HT-29 (cell line): ENCODE data around the gene ORAI2. TPM values are rescaled to one million over a fixed set of nuclear protein-coding genes. Genes with fewer than 3 reads are reported as not detected.

ENCODE experiments used
- DNase-seq: peaks from one replicate; pipeline ENCODE4 v3.0.0-alpha.2; 2015; ENCODE audit warnings: low spot score
- total RNA-seq: library from RNA; depleted of rRNA; stranded (reverse); fragments of >200 nt; shearing (Covaris generic); gene quantifications from 2 replicates; pipeline ENCODE4 v1.2.3, GENCODE V29; 2014

The ORAI2 gene
- total RNA-seq, 1 experiment from 2014 or later = 39.8 TPM

- no peak for DNase-seq
Observed at GRCh38 chr7:102413611-102414010, 19.8 kb upstream of the ORAI2 start.

- DNase-seq = no peak
Observed at GRCh38 chr7:102415685-102416225, 17.6 kb upstream of the ORAI2 start.

DNA sequence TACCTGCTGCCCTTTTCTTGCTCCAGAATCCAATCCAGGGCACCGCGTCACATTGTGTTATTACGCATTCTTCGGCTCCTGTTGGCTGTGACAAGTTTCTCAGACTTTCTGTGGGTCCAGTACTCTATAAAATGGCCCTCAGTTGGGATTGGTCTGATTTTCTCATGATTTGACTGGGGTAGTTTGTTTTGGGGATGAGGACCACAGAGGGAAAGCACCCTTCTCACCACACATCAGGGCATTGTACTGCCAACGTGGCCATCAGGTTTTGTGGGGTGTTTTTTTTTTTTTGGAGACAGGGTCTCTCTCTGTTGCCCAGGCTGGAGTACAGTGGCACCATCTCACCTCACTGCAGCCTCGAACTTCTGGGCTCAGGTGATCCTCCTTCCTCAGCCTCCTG is 17.0 kb upstream of the ORAI2 start:
- DNase-seq = no peak

DNA sequence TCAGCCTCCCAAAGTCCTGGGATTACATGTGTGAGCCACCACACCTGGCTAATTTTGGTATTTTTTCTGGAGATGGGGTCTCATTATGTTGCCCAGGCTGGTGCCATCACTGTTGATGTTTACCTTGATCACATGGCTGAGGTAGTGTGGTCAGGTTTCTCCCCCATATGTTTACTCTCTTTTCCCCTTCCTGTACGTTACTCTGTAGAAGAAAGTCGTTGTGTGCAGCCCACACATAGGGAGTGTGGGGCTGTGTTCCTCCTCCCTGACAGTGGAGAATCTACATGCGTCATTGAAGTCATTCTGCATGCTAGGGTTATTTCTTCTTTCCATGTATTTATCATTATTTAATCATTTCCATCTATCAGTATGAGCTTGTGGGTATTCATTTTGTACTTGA is 16.3 kb upstream of the ORAI2 start:
- no peak for DNase-seq

- DNase-seq = no peak
Observed at GRCh38 chr7:102418592-102418991, 14.8 kb upstream of the ORAI2 start.

DNA sequence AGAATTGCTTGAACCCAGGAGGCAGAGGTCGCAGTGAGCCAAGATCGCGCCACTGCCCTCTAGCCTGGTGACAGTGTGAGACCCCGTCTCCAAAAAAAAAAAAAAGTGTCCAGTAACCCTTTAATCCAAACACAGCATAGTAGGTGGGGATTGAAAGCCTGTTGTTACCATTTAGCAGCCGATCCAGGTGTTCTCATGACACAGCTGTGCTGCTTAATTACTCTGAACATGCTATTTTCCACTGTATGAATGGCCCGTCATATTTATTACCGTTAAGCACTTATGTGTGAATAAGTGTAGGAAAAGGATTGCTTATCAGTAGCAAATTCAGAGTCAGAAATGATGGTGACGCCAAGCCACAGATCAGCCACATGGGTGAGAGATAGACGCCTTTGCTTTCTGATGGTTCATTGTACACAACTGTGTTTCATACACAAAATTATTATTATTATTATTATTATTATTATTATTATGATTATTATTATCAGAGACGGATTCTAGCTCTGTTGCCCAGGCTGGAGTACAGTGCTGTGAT is 11.6 kb upstream of the ORAI2 start:
- no peak for DNase-seq

- DNase-seq = no peak
Observed at GRCh38 chr7:102424129-102424551, 9.2 kb upstream of the ORAI2 start.

- no peak for DNase-seq
Observed at GRCh38 chr7:102424787-102425218, 8.6 kb upstream of the ORAI2 start.

DNA sequence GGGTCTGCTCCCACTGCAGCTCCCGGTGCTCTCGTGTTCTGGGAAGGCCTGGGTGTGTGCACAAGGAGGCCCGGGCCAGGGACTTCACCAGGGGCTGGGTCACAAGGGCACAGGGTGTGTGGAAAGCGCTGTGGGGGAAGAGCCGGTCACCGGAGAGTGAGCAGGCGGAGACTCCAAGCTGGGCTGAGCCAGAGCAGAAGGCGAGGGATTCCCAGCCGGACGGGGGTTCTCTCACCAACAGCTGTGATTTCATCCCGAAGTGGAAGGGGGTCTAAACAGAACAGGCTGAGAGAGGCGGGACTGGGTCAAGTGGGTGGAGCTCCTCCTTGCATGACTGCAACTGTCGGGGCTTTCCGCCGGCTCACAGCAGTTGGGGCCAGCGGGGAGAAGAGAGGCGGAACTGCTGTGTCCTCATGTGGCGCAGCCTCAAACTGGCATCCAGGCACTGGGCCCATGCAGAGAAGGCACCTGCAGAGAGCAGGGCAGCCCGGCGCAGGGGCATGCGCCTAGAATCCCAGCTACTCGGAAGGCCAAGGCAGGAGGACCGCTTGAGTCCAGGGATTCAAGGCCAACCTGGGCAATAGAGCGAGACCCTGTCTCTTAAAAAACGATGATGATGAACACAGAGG is 7.6 kb upstream of the ORAI2 start:
- DNase-seq = no peak

DNA sequence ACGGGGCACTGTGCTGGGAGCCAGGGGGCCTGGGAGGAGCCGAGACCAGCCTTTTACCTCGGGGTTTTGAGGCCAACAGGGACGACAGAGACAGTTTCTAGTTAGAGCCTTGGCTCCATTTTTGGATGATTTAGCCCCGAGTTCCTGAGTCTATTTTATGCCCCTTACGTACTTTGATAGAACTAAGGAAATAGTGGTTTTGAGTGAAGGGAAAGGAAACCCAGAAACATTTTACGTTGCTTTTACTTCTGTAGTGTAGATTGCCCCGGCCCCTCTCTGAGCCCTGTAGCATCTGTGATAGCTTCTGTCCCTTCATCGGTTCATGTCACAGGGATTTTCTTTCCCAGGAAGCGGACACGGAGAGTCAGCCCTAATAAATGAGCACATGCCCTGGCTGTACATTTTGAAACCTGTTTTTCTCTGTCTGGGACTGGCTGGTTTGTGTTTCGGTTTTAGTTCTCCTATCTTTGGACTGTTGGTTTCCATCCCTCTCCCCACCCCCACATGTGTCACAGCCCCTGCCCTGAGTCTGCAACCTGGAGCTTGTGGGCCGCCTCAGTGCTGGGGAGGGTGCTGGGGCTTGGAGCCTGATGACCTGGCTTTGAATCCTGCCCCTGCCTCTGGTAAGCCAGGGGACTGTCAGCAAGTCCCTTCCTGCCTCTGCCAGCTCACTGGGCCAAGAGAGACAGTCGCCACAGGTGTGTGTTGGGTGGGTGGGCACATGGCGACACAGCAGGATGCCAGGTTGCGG is 6.9 kb upstream of the ORAI2 start:
- no peak for DNase-seq

- DNase-seq = no peak
Observed at GRCh38 chr7:102427019-102427405, 6.4 kb upstream of the ORAI2 start.

- no peak for DNase-seq
Observed at GRCh38 chr7:102429141-102429899, 4.1 kb upstream of the ORAI2 start.

DNA sequence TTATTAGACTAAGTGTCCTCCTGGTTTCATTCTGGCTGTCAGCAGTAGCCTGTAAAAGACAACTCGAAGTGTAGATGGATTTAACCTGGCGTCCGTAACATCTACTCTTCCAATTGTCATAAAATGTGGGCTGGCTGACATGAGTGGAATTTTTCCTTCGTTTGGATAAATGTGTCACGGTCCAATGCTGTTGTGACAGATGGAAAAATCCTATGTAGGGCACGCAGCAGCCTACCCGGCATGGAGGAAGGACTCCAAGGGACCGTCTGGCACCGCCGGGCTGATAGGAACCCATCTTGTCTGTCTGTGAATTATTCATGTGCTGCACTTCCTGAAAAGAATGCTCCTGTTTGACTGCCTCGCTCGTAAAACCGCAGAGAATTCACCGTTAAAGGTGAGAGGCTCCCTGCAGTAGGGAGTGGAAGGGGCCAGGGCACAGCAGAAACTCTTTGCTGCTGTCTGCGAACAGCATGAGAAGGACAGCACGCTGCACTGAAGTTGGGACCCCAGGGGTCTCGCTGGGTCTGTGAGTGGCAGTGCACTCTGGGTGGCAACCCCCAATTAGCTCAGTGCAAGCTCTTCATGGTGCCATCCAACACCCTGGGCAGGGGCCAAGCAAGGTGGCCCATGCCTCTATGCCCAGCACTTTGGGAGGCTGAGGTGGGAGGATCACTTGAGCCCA is 1.6 kb upstream of the ORAI2 start:
- peak; percentile 86 for DNase-seq

GRCh38 chr7:102432442-102433218 is 745 bp upstream of the ORAI2 start:
- no peak for DNase-seq

- DNase-seq = no peak
Observed at GRCh38 chr7:102434039-102434486, 688 bp downstream of the ORAI2 start.

DNA sequence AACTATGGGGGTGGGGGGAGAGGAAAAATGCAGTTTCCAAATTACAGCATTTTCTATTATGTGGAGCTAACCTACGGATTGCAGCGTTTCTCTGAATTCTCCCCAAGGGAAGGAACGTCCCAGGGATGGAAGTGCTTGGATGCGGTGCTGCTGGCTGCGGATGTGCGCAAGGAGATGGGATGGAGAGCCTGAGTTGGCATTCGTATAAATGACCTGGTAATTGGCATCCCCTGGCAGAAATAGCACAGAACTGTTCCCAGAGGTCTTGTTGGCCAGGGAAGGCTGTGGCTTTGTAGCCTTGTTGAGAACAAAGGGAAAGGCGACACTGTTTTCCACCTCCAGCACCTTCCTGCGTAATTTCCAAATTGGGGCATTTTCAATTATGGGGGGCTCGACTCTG is 2.7 kb downstream of the ORAI2 start:
- DNase-seq = no peak

DNA sequence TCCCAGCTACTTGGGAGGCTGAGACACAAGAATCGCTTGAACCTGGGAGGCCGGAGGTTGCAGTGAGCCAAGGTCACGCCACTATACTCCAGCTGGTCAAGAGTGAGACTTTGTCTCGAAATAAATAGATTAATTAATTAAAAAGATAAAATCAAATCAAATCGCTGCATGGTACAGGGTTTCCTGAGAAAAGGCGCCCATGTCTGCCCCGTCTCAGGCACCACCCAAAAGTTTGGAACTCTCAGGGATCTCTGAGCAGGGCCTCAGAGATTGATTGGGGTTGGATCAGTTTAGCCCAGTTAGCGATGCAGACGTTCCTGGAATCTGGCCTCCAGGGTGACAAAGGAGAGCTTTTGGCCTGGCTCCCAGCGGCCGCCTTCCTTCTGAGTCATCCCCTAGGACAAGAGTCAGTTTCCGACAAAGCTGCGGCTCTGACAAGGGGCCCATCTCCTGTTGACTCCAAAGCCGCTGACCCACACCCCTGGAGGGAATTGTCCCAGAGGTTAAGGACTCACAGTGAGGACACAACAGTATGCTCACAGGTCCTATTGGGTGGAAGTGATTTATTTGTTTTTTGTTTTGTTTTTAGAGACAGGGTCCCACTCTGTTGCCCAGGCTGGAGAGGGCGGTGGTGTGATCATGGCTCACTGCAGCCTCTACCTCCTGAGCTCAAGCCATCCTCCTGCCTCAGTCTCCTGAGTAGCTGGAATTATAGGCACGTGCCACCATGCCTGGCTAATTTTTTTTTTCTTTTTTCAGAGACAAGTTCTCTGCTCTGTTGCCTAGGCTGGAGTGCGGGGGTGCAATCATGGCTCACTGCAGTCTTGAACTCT is 6.8 kb downstream of the ORAI2 start:
- DNase-seq = peak; percentile 85

GRCh38 chr7:102444961-102445673 is 11.7 kb downstream of the ORAI2 start:
- DNase-seq = no peak

GRCh38 chr7:102445674-102446071 is 12.3 kb downstream of the ORAI2 start:
- DNase-seq = no peak
